Fibroblast of the conjunctiva (primary cell): ENCODE results near the gene GARRE1.

Experiments
- DNase-seq: peaks from one replicate; pipeline ENCODE4 v3.0.0-alpha.2; 2010; ENCODE audit warnings: low read depth

The GARRE1 gene

DNA sequence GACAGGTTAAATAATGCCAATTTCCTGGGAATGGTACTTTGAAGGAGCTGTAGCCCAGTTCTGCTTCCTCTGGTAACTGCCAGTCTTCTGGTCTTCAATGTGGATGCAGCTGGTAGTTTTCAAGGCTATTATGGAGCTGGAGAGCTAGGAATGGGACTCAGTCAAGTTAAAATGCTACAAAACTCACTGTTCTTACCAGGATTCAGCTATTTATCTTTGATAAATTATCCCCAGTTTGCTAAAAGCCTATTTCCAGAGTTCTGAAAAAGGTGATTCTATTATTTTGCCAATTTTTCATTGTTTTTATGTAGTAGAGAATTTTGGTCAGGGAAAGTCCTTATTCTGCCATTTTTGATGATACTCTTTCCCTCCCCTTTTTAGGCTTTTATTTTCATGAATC, 40.7 kb downstream of the GARRE1 start:
- no peak for DNase-seq

GRCh38 chr19:34298891-34299520, 44.7 kb downstream of the GARRE1 start:
- no peak for DNase-seq

- DNase-seq, result no peak
These were observed 45.2 kb downstream of the GARRE1 start for GRCh38 chr19:34299576-34299975.

GRCh38 chr19:34300380-34300779, 46.0 kb downstream of the GARRE1 start:
- DNase-seq, result no peak

DNA sequence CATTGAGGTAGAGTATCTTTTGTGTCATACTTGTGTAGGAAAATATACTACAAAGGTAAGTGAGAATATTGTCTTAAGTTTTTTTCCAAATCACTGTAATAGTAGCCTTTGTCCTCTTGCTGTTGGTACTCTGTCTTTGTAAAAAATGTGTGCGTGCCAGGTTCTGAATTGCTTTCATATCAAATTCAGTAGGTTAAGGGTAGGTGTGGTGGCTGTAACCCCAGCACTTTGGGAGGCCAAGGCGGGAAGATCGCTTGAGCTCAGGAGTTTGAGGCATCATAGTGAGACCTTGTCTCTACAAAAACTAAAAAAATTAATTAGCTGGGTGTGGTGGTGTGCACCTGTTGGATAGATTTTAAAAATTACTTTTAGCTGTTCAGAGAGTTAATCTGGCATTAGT, 46.6 kb downstream of the GARRE1 start:
- no peak for DNase-seq
